GM06990 (cell line): ENCODE measurements around the gene VSTM4.

Experiments used
- DNase-seq: peaks from one replicate; pipeline ENCODE4 v3.0.0-alpha.2; 2011; ENCODE audit not compliant: insufficient read length; ENCODE audit errors: extremely low read depth
- H3K27me3 ChIP-seq: replicated peaks from 2 replicates; pipeline ENCODE4 v1.6.0; 2011; ENCODE audit warnings: low read length; ENCODE audit not compliant: control insufficient read depth, insufficient read depth
- H3K36me3 ChIP-seq: 2 replicates; pipeline ENCODE4 v1.5.1; 2011; ENCODE audit warnings: low read length; ENCODE audit not compliant: control insufficient read depth, insufficient read depth
- H3K4me3 ChIP-seq: replicated peaks from 2 replicates; pipeline ENCODE4 v1.5.1; 2011; ENCODE audit warnings: low read depth, mild to moderate bottlenecking, control low read depth, low read length
- TF ChIP-seq, protein P1 (sequence below): IDR thresholded peaks from 2 replicates; pipeline ENCODE4 v1.5.1; 2011; ENCODE audit warnings: low read length, control low read depth, mild to moderate bottlenecking, inconsistent platforms; ENCODE audit not compliant: insufficient read depth, poor library complexity, severe bottlenecking

The VSTM4 gene

DNA sequence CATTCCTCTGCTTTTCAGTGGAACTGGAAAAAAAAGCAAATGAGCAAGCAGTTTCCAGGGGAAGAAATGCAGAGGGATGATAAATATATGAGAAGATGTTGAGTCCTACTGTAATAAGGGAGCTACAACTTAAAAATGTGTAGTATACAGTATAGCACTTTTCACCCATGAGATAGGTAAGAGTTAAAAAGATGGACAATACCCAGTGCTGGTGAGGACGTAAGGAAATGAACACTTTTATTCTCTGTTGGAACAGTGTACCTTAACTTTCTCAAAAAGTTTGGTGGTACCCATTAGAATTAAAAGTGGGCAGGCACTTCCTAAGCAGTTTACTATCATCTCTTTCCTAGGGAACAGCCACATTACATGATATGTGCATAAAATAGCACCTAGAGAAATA lies 21.2 kb upstream of the VSTM4 start:
- no peak for DNase-seq
- Histone ChIP-seq H3K36me3 (no peaks in the 10 kb centered on the region), H3K27me3 (no peaks in the 10 kb centered on the region), H3K4me3 (no peak overlapping the region)
- TF ChIP-seq, protein P1, sequence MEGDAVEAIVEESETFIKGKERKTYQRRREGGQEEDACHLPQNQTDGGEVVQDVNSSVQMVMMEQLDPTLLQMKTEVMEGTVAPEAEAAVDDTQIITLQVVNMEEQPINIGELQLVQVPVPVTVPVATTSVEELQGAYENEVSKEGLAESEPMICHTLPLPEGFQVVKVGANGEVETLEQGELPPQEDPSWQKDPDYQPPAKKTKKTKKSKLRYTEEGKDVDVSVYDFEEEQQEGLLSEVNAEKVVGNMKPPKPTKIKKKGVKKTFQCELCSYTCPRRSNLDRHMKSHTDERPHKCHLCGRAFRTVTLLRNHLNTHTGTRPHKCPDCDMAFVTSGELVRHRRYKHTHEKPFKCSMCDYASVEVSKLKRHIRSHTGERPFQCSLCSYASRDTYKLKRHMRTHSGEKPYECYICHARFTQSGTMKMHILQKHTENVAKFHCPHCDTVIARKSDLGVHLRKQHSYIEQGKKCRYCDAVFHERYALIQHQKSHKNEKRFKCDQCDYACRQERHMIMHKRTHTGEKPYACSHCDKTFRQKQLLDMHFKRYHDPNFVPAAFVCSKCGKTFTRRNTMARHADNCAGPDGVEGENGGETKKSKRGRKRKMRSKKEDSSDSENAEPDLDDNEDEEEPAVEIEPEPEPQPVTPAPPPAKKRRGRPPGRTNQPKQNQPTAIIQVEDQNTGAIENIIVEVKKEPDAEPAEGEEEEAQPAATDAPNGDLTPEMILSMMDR: no peak

DNA sequence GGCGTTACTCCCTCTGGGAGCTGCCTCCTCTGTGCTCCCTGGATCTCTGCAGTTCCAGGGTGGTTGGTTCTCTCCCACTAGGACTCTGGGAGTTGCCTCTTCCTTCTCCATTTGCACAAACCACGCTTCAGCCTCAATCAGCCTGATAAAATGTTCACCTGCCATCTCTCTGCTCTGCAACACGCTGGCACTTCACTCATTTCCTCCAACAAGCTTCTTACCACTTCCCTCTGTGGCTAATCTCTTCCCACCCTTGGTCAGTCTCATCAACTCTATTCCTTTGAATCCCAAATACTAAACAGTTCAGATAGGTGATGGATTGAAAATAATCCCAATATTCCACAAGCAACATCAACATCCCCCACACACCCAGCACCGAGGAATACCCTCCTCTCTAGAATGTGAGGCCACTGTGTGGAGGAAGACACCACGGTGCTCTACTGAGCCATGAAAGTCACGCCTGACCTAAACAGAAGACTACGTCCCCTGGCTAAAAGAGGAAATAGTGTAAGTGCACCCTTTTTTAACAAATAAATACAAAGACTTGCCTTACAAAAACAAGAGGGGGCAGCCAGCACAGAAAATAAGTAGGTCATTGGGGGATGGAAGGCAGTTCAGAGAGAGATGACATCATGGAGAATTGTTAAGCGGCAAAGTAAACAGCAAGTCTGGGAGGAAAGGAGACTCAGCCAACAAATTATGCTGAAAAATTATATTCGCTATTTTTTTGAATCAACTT lies 20.4 kb upstream of the VSTM4 start:
- DNase-seq: no peak
- Histone ChIP-seq H3K4me3 (no peak overlapping the region), H3K27me3 (no peaks in the 10 kb centered on the region), H3K36me3 (no peaks in the 10 kb centered on the region)
- TF ChIP-seq, protein P1: no peak

DNA sequence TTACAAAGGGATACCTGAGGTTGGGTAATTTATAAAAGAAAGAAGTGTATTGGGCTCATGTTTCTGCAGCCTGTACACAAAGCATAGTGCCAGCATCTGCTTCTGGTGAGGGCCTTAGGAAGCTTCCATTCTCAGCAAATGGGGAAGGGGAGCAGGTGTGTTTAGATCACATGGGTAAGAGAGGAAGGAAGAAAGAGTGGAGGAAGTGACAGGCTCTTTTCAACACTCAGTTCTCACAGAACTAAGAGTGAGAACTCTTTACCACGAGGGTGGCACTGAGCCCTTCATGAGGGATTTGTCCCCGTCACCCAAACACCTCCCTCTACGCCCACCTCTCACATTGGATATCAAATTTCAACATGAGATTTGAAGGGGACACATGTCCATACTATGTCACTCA lies 19.0 kb upstream of the VSTM4 start:
- DNase-seq: no peak
- H3K36me3 ChIP-seq: no peaks in the 10 kb centered on the region
- H3K27me3 ChIP-seq: no peaks in the 10 kb centered on the region
- TF ChIP-seq, protein P1: no peak
- H3K4me3 ChIP-seq: no peak overlapping the region

DNA sequence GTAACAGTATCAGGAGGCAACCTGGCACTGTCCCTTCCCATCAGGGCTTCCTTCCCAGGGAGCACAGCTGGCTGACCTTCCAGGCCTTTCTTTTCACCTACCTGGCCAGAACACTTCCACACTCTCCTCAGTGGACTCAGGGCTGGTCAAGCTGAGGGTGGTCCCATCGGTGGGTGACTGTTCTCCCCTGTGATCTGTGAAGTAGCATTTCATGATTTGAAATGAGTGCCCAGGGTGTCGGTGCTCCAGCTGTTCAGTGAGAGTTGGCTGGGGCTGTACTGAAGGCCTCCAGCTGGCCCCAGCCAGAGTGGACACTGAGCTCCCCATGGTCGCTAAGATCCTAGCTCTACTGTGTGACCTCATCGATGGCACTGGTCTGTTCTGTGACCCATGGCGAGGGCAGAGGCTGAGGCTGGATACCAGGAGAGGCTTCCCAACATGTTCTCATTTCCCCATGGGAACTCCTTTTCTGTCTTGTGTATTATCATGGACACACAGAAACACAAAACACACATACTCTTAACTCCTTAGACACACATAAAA lies 18.5 kb upstream of the VSTM4 start, which contains the start of gene FAM170B:
Gene FAM170B, minus strand, starts transcription at position 316 of the 543 bp plus-strand sequence. Its CDS starts 103 bp downstream, at position 213.
- no peaks in the 10 kb centered on the region for H3K27me3 ChIP-seq
- no peak for DNase-seq
- no peak within 1 kb of the TSS for H3K4me3 ChIP-seq
- no peaks in the 10 kb centered on the region for H3K36me3 ChIP-seq
- TF ChIP-seq, protein P1: no peak

GRCh38 chr10:49132362-49132737 lies 17.0 kb upstream of the VSTM4 start:
- no peaks in the 10 kb centered on the region for H3K36me3 ChIP-seq
- no peak for DNase-seq

More at GRCh38 chr10:49132362-49132737, 17.0 kb upstream of the VSTM4 start:
- H3K27me3 ChIP-seq: no peaks in the 10 kb centered on the region
- TF ChIP-seq, protein P1: no peak
- H3K4me3 ChIP-seq: no peak overlapping the region
